CD4-positive, alpha-beta memory T cell (primary cell): ENCODE measurements around the gene KLHL18. TPM values are rescaled to one million over a fixed set of nuclear protein-coding genes. Genes with fewer than 3 reads are reported as not detected.

Experiments used
- CTCF ChIA-PET: fragments of 350-600 bp; sonication (Branson Sonifier 250); formaldehyde crosslinking; loops from one replicate; lab custom pipeline; 2021; ENCODE audit warnings: inconsistent platforms; ENCODE audit not compliant: partially characterized antibody; lab: Charles Lee
- POLR2A ChIA-PET: fragments of 350-600 bp; sonication (Branson Sonifier 250); formaldehyde crosslinking; loops from one replicate; lab custom pipeline; 2021; ENCODE audit not compliant: partially characterized antibody; lab: Charles Lee
- DNase-seq, 5 donors: peaks; one replicate each; pipeline versions ENCODE4 v3.0.0 to v3.0.0-alpha.2; 2020 to 2022; ENCODE audit warnings: mixed read lengths in 1 of 5
- H3K27ac ChIP-seq: one replicate; pipeline ENCODE4 v1.7.0; 2013; ENCODE audit warnings: low read depth, low read length
- H3K27me3 ChIP-seq: 2 replicates; pipeline ENCODE4 v1.7.0; 2013; ENCODE audit warnings: mild to moderate bottlenecking, low read length, moderate library complexity; ENCODE audit not compliant: insufficient read depth
- H3K36me3 ChIP-seq: 2 replicates; pipeline ENCODE4 v1.7.0; 2013; ENCODE audit warnings: mild to moderate bottlenecking, low read length, moderate library complexity; ENCODE audit not compliant: insufficient read depth
- H3K4me1 ChIP-seq: 2 replicates; pipeline ENCODE4 v1.7.0; 2013; ENCODE audit warnings: mild to moderate bottlenecking, low read length, moderate library complexity; ENCODE audit not compliant: insufficient read depth
- H3K4me3 ChIP-seq, 2 donors: one replicate each; pipeline ENCODE4 v1.7.0; 2013; ENCODE audit warnings: low read length in 2 of 2, mild to moderate bottlenecking in 1 of 2
- H3K9me3 ChIP-seq, 2 donors: one replicate each; pipeline ENCODE4 v1.7.0; 2013; ENCODE audit warnings: low read length in 2 of 2, control low read depth in 1 of 2; ENCODE audit not compliant: control insufficient read depth in 1 of 2
- H3K27ac Mint-ChIP-seq, 7 donors: one replicate each; pipeline ENCODE4 v1.8.0; 2020 to 2021; ENCODE audit warnings: mixed read lengths in 7 of 7, mild to moderate bottlenecking in 6 of 7, inconsistent platforms in 3 of 7, moderate library complexity in 3 of 7
- H3K27me3 Mint-ChIP-seq, 2 donors: one replicate each; pipeline ENCODE4 v1.8.0; 2020 to 2021; ENCODE audit warnings: mixed read lengths in 2 of 2
- H3K36me3 Mint-ChIP-seq, 2 donors: one replicate each; pipeline ENCODE4 v1.8.0; 2020 to 2021; ENCODE audit warnings: mixed read lengths in 2 of 2, inconsistent platforms in 1 of 2, mild to moderate bottlenecking in 1 of 2
- H3K4me1 Mint-ChIP-seq, 4 donors: one replicate each; pipeline ENCODE4 v1.8.0; 2020 to 2021; ENCODE audit warnings: mixed read lengths in 4 of 4, mild to moderate bottlenecking in 1 of 4
- H3K4me3 Mint-ChIP-seq, 8 donors: one replicate each; pipeline ENCODE4 v1.8.0; 2020 to 2021; ENCODE audit warnings: mixed read lengths in 8 of 8, mild to moderate bottlenecking in 7 of 8, moderate library complexity in 6 of 8, inconsistent platforms in 3 of 8
- H3K9me3 Mint-ChIP-seq, 8 donors: one replicate each; pipeline ENCODE4 v1.8.0; 2020 to 2021; ENCODE audit warnings: mixed read lengths in 8 of 8, mild to moderate bottlenecking in 5 of 8, inconsistent platforms in 3 of 8, moderate library complexity in 1 of 8
- intact Hi-C: fragments of 100-400 bp; cut with micrococcal nuclease; formaldehyde crosslinking; loops from one replicate; pipeline ENCODE4 v1.15.1; 2023
- polyA plus RNA-seq, 2 donors: library from polyadenylated mRNA; unstranded; fragments of 300-500 nt; fragmentation: Illumina TruSeq; gene quantifications; one replicate each; pipeline ENCODE4 v1.2.3, GENCODE V29; 2021
- total RNA-seq, 2 experiments: library from RNA; stranded (reverse); gene quantifications; one replicate each; pipeline ENCODE4 v1.2.3, GENCODE V29; 2021

KLHL18 gene
- total and polyA plus RNA-seq, 4 experiments from 2014 or later = 17.0 to 26.7 (median 20.8) TPM

DNA sequence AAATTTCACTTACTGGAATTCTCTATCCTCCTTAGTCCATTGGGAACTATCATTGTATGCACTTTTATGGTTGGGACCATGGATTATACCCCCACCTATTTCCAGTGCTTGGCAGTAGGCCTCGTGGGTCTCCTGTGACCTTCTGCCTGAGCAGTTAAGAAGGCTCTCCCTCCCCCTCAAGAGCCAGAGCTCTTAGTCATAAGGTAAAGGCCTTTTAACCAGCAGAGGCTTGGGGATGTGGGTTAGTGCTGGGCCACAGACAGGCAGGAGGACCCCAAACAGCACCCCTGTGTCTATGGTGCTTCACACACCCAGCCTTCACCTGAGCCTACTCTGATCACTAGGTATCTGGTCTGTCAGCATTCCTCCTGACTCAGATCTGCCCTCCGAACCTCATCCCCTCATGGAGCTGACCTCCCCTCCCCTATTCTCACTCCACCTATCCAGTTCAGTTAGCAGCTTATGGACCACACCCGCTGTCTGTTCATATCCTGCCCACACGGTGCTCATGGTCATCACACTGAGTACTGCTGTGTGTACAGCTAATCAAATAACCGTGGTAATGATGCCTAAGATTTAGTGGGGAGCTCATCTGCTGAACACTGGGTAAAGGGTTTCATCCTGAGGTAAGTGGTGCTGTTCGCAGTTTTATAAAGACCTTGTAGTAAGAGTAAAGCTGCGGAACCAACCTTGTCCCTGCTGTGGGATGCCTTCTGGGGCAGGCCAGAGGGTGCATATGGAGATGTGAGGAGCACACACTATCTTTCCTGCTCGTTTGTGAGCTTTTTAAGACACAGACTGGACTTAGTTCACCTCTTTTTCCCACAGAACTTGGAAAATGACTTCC, 40.9 kb downstream of the KLHL18 start:
- H3K36me3 Mint-ChIP-seq = peaks cover 32 to 64% of the 10 kb centered on the region in 2 donors
- POLR2A ChIA-PET = interaction anchor here (0.7 to 1.3 kb wide), 3 partner anchors 45 to 183 kb away, joined by 3 to 4 read pairs (median 3); partner anchors contain the start of gene SETD2

GRCh38 chr3:47324278-47324865, 41.6 kb downstream of the KLHL18 start:
- H3K27me3 ChIP-seq = no peaks in the 10 kb centered on the region
- POLR2A ChIA-PET = interaction anchor here (0.6 to 1.3 kb wide), 3 partner anchors 63 to 184 kb away, joined by 3 to 4 read pairs (median 4); partner anchors contain the start of gene SETD2
- no peak overlapping the region for H3K27ac ChIP-seq
- intact Hi-C loops = loop anchor here (1.0 to 10.0 kb wide), 4 partner anchors 160 to 619 kb away; partner anchors contain the start of gene SETD2
- Mint-ChIP-seq H3K4me1 (peaks cover 0 to 5% (median 1%) of the 10 kb centered on the region in 4 donors), H3K27me3 (no peaks in the 10 kb centered on the region), H3K27ac (peak overlapping the region in 1 of 7 donors; percentile 37), H3K36me3 (peaks cover 33 to 60% of the 10 kb centered on the region in 2 donors), H3K9me3 (no peaks in the 10 kb centered on the region), H3K4me3 (no peak overlapping the region)
- no peak overlapping the region for H3K4me3 ChIP-seq
- CTCF ChIA-PET = interaction anchor here (0.6 to 3.3 kb wide), 23 partner anchors 11 to 621 kb away, joined by 3 to 28 read pairs (median 3); partner anchors contain the start of gene SETD2
- H3K9me3 ChIP-seq = no peaks in the 10 kb centered on the region
- DNase-seq = peak; percentile 47 to 63 (median 48)
- peaks cover 36% of the 10 kb centered on the region for H3K36me3 ChIP-seq
- H3K4me1 ChIP-seq = no peaks in the 10 kb centered on the region

More for the DNA sequence above, 40.9 kb downstream of the KLHL18 start:
- H3K27me3 Mint-ChIP-seq = no peaks in the 10 kb centered on the region
- H3K9me3 Mint-ChIP-seq = no peaks in the 10 kb centered on the region
- H3K27ac ChIP-seq = no peak overlapping the region
- H3K27me3 ChIP-seq = no peaks in the 10 kb centered on the region
- no peak for DNase-seq
- H3K27ac Mint-ChIP-seq = peak overlapping the region in 5 of 7 donors; percentile 36 to 89 (median 57)
- no peaks in the 10 kb centered on the region for H3K4me1 ChIP-seq
- CTCF ChIA-PET = interaction anchor here (0.6 to 3.3 kb wide), 24 partner anchors 8 to 620 kb away, joined by 3 to 28 read pairs (median 4); partner anchors contain the start of gene SETD2
- peaks cover 42% of the 10 kb centered on the region for H3K36me3 ChIP-seq
- H3K4me3 ChIP-seq = no peak overlapping the region
- H3K9me3 ChIP-seq = no peaks in the 10 kb centered on the region
- H3K4me3 Mint-ChIP-seq = no peak overlapping the region
- intact Hi-C loops = loop anchor here (1.0 to 10.0 kb wide), 4 partner anchors 159 to 618 kb away; partner anchors contain the start of gene SETD2
- H3K4me1 Mint-ChIP-seq = peaks cover 0 to 5% (median 1%) of the 10 kb centered on the region in 4 donors

- peak overlapping the region in 3 of 7 donors; percentile 57 to 81 (median 59) for H3K27ac Mint-ChIP-seq
- H3K9me3 ChIP-seq = no peaks in the 10 kb centered on the region
- intact Hi-C loops = no loop called here
- H3K9me3 Mint-ChIP-seq = peaks cover 0 to 2% (median 0%) of the 10 kb centered on the region in 8 donors
- H3K27me3 ChIP-seq = no peaks in the 10 kb centered on the region
- no peak for DNase-seq
- peaks cover 0 to 2% (median 0%) of the 10 kb centered on the region in 4 donors for H3K4me1 Mint-ChIP-seq
- CTCF ChIA-PET = interaction anchor here (0.9 kb wide), 1 partner anchor 13 kb away, joined by 3 read pairs; no protein-coding TSS in a partner anchor
- no peaks in the 10 kb centered on the region for H3K27me3 Mint-ChIP-seq
- H3K4me1 ChIP-seq = no peaks in the 10 kb centered on the region
- H3K4me3 ChIP-seq = no peak overlapping the region
- POLR2A ChIA-PET = no interaction called here
- no peak overlapping the region for H3K4me3 Mint-ChIP-seq
- peaks cover 66 to 85% of the 10 kb centered on the region in 2 donors for H3K36me3 Mint-ChIP-seq
- H3K36me3 ChIP-seq = peaks cover 58% of the 10 kb centered on the region
- H3K27ac ChIP-seq = no peak overlapping the region
Measured at GRCh38 chr3:47333907-47334306, 51.2 kb downstream of the KLHL18 start.

GRCh38 chr3:47337656-47338055, 54.9 kb downstream of the KLHL18 start:
- no peak for DNase-seq
- Mint-ChIP-seq H3K4me1 (no peaks in the 10 kb centered on the region), H3K9me3 (peaks cover 0 to under 1% (median 0%) of the 10 kb centered on the region in 8 donors), H3K27me3 (no peaks in the 10 kb centered on the region), H3K4me3 (no peak overlapping the region), H3K36me3 (peaks cover 66 to 89% of the 10 kb centered on the region in 2 donors), H3K27ac (peak overlapping the region in 3 of 7 donors; percentile 5 to 65 (median 38))
- intact Hi-C loops = no loop called here
- H3K9me3 ChIP-seq = no peaks in the 10 kb centered on the region
- no peaks in the 10 kb centered on the region for H3K27me3 ChIP-seq
- H3K36me3 ChIP-seq = peaks cover 63% of the 10 kb centered on the region
- CTCF ChIA-PET = no interaction called here
- H3K4me1 ChIP-seq = no peaks in the 10 kb centered on the region
- POLR2A ChIA-PET = no interaction called here
- H3K4me3 ChIP-seq = no peak overlapping the region
- H3K27ac ChIP-seq = no peak overlapping the region

GRCh38 chr3:47339951-47340350, 57.2 kb downstream of the KLHL18 start:
- no peaks in the 10 kb centered on the region for H3K4me1 Mint-ChIP-seq
- H3K27ac Mint-ChIP-seq = peak overlapping the region in 4 of 7 donors; percentile 10 to 81 (median 72)
- Histone ChIP-seq H3K27ac (no peak overlapping the region), H3K4me3 (no peak overlapping the region), H3K4me1 (no peaks in the 10 kb centered on the region), H3K9me3 (no peaks in the 10 kb centered on the region), H3K36me3 (peaks cover 50% of the 10 kb centered on the region), H3K27me3 (no peaks in the 10 kb centered on the region)
- intact Hi-C loops = no loop called here
- peaks cover 56 to 80% of the 10 kb centered on the region in 2 donors for H3K36me3 Mint-ChIP-seq
- no peaks in the 10 kb centered on the region for H3K27me3 Mint-ChIP-seq
- no peak overlapping the region for H3K4me3 Mint-ChIP-seq
- no peaks in the 10 kb centered on the region for H3K9me3 Mint-ChIP-seq
- DNase-seq = no peak
- ChIA-PET POLR2A (no interaction called here), CTCF (interaction anchor here (1.2 kb wide), 1 partner anchor 16 kb away, joined by 5 read pairs; no protein-coding TSS in a partner anchor)

DNA sequence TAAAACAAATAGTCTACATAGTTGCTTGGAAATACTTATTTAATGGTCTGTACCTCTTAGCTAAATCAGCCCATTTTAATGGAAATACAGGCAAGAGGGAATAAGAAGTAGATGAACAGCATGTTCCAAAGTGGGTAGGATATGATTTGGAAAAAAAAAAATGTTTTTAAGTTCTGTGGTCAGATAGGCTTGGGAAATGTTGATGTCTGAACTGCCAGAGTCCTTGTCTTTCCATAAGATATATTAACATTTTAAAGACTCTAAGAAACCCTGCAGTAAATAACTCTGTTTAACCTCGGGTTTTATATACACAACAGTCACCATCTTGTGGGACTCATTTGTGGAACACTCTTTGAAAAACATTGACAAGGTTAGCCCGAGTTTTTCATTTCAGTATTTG, 58.1 kb downstream of the KLHL18 start:
- no peak overlapping the region for H3K27ac Mint-ChIP-seq
- Histone ChIP-seq H3K4me3 (no peak overlapping the region), H3K4me1 (no peaks in the 10 kb centered on the region), H3K9me3 (no peaks in the 10 kb centered on the region), H3K36me3 (peaks cover 46% of the 10 kb centered on the region), H3K27ac (no peak overlapping the region), H3K27me3 (no peaks in the 10 kb centered on the region)
- H3K4me3 Mint-ChIP-seq = no peak overlapping the region
- intact Hi-C loops = no loop called here
- CTCF ChIA-PET = no interaction called here
- H3K4me1 Mint-ChIP-seq = no peaks in the 10 kb centered on the region
- H3K9me3 Mint-ChIP-seq = no peaks in the 10 kb centered on the region
- no peak for DNase-seq
- H3K27me3 Mint-ChIP-seq = no peaks in the 10 kb centered on the region
- POLR2A ChIA-PET = no interaction called here
- peaks cover 55 to 82% of the 10 kb centered on the region in 2 donors for H3K36me3 Mint-ChIP-seq
